Measurements from ENCODE around the gene RBM15B. TPM values are rescaled to one million over a fixed set of nuclear protein-coding genes. Genes with fewer than 3 reads are reported as not detected.

The RBM15B gene
- total RNA-seq (2021) = 53.9 to 55.6 TPM (median 55.4 TPM) in 3 replicates
- percentile 96 among the genes with signal in this experiment for Bru-seq, nascent RNA
- long read RNA-seq, experiment 1, full-length matches to known transcripts = 599 of 599 reads
- long read RNA-seq, experiment 1, partial matches to known transcripts = 0 of 599 reads
- long read RNA-seq, experiment 1, other reads (novel, unspliced or antisense) = 0 of 599 reads
- long read RNA-seq, experiment 2, full-length matches to known transcripts = 118 of 118 reads
- long read RNA-seq, experiment 2, partial matches to known transcripts = 0 of 118 reads
- long read RNA-seq, experiment 2, other reads (novel, unspliced or antisense) = 0 of 118 reads
- long read RNA-seq, experiment 3, full-length matches to known transcripts = 2 of 2 reads
- long read RNA-seq, experiment 3, partial matches to known transcripts = 0 of 2 reads
- long read RNA-seq, experiment 3, other reads (novel, unspliced or antisense) = 0 of 2 reads

GRCh38 chr3:51391075-51391565 lies at the start of gene RBM15B:
TSS of gene RBM15B (plus strand) at chr3:51391285. CDS start at chr3:51391400, 115 bp downstream.
- POLR2A ChIA-PET = no interaction called here
- Mint-ChIP-seq H3K36me3 (peaks cover 71% of the 10 kb centered on the region), H3K4me1 (peaks cover 54% of the 10 kb centered on the region), H3K27me3 (ENCODE audit: low read depth) (no peaks in the 10 kb centered on the region), H3K4me3 (peak within 1 kb of the TSS; percentile 76), H3K9me3 (no peaks in the 10 kb centered on the region), H3K27ac (peak within 1 kb of the TSS; percentile 86)
- ATAC-seq (peak; percentile 86), DNase-seq (ENCODE audit: low spot score) (peak; percentile 98)
- CTCF ChIA-PET = interaction anchor here (0.9 to 3.0 kb wide), 8 partner anchors 12 to 779 kb away, joined by 3 to 15 read pairs (median 5); partner anchors contain the start of genes CISH and DCAF1
- TF ChIP-seq PREB (CRISPR knock-in tag; IDR thresholded peaks at IDR 0.05; ENCODE audit: borderline replicate concordance) (no peak), FOXP1 (CRISPR knock-in tag; IDR thresholded peaks at IDR 0.05; ENCODE audit: borderline replicate concordance) (peak; percentile 13; the same call in 1 of the 2 replicates), ZNF121 (CRISPR knock-in tag; IDR thresholded peaks at IDR 0.05) (no peak), GABPB1 (CRISPR knock-in tag; IDR thresholded peaks at IDR 0.05) (peak; percentile 67), ATF1 (CRISPR knock-in tag; IDR thresholded peaks at IDR 0.05) (peak; percentile 65; the same call in 1 of the 2 replicates), FOXJ3 (CRISPR knock-in tag; IDR thresholded peaks at IDR 0.05; ENCODE audit: borderline replicate concordance) (no peak), E2F5 (CRISPR knock-in tag; IDR thresholded peaks at IDR 0.05) (peak; percentile 79; the same call in 1 of the 2 replicates), FOXP4 (CRISPR knock-in tag; IDR thresholded peaks at IDR 0.05) (peak; percentile 62; the same call in 1 of the 2 replicates), HMGXB4 (CRISPR knock-in tag; IDR thresholded peaks at IDR 0.05) (0 out of 2 replicates have a peak, but pooled peaks have one; percentile 62), AR (CRISPR knock-in tag; IDR thresholded peaks at IDR 0.05) (0 out of 2 replicates have a peak, but pooled peaks have one; percentile 20), FOXK1 (CRISPR knock-in tag; IDR thresholded peaks at IDR 0.05) (peak; percentile 90), USF2 (CRISPR knock-in tag; IDR thresholded peaks at IDR 0.05) (peak; percentile 99), ETV6 (CRISPR knock-in tag; IDR thresholded peaks at IDR 0.05) (peak; percentile 84; the same call in 1 of the 2 replicates), TEAD1 (CRISPR knock-in tag; IDR thresholded peaks at IDR 0.05) (peak; percentile 36; the same call in 1 of the 2 replicates), CTCF (IDR thresholded peaks at IDR 0.05) (no peak; the same call in 1 of the 2 replicates), SP1 (CRISPR knock-in tag; conservative IDR thresholded peaks at IDR 0.05) (peak; percentile 97), CREM (CRISPR knock-in tag; IDR thresholded peaks at IDR 0.05) (peak; percentile 97), MAX (CRISPR knock-in tag; IDR thresholded peaks at IDR 0.05) (peak; percentile 89), GRHL2 (CRISPR knock-in tag; IDR thresholded peaks at IDR 0.05; ENCODE audit: insufficient replicate concordance, severe bottlenecking) (no peak), ESRRA (CRISPR knock-in tag; IDR thresholded peaks at IDR 0.05; ENCODE audit: borderline replicate concordance) (peak; percentile 80), ZNF317 (CRISPR knock-in tag; IDR thresholded peaks at IDR 0.05; ENCODE audit: borderline replicate concordance, low read depth) (no peak), ZNF138 (CRISPR knock-in tag; conservative IDR thresholded peaks at IDR 0.05) (0 out of 2 replicates have a peak, but pooled peaks have one; percentile 57), ZBTB21 (CRISPR knock-in tag; IDR thresholded peaks at IDR 0.05; ENCODE audit: borderline replicate concordance) (peak; percentile 34; the same call in 1 of the 2 replicates), MYBL2 (CRISPR knock-in tag; IDR thresholded peaks at IDR 0.05) (peak; percentile 23; the same call in 1 of the 2 replicates)

All from WTC11 (cell line).